SJCRH30 (cell line): Measurements from ENCODE around the gene CUX1. TPM values are rescaled to one million over a fixed set of nuclear protein-coding genes. Genes with fewer than 3 reads are reported as not detected.

Experiments used
- DNase-seq, 2 experiments: peaks; one replicate each; pipeline ENCODE4 v3.0.0-alpha.2; 2015 to 2020
- H3K27ac ChIP-seq: fragments of 250-450 bp; sonication (Bioruptor Pico); 2 replicates; pipeline ENCODE4 v1.5.1; 2020; ENCODE audit warnings: mild to moderate bottlenecking, moderate library complexity
- H3K27me3 ChIP-seq: fragments of 250-450 bp; sonication (Bioruptor Pico); 2 replicates; pipeline ENCODE4 v1.5.1; 2020; ENCODE audit warnings: mild to moderate bottlenecking, moderate library complexity
- H3K36me3 ChIP-seq: fragments of 250-450 bp; sonication (Bioruptor Pico); 2 replicates; pipeline ENCODE4 v1.5.1; 2020; ENCODE audit warnings: mild to moderate bottlenecking, moderate library complexity
- H3K4me1 ChIP-seq: fragments of 250-450 bp; sonication (Bioruptor Pico); 2 replicates; pipeline ENCODE4 v1.5.1; 2020; ENCODE audit warnings: mild to moderate bottlenecking, moderate library complexity
- H3K4me3 ChIP-seq: fragments of 250-450 bp; sonication (Bioruptor Pico); 2 replicates; pipeline ENCODE4 v1.5.1; 2020; ENCODE audit warnings: mild to moderate bottlenecking, moderate library complexity
- H3K9me3 ChIP-seq: fragments of 250-450 bp; sonication (Bioruptor Pico); replicated peaks from 2 replicates; pipeline ENCODE4 v1.5.1; 2020; ENCODE audit warnings: mild to moderate bottlenecking, moderate library complexity
- total RNA-seq: library from RNA; depleted of rRNA; stranded (reverse); fragments of >200 nt; shearing (Covaris generic); gene quantifications from 2 replicates; pipeline ENCODE4 v1.2.3, GENCODE V29; 2014

Gene CUX1
- total RNA-seq, 1 experiment from 2014 or later: 29.1 TPM

DNA sequence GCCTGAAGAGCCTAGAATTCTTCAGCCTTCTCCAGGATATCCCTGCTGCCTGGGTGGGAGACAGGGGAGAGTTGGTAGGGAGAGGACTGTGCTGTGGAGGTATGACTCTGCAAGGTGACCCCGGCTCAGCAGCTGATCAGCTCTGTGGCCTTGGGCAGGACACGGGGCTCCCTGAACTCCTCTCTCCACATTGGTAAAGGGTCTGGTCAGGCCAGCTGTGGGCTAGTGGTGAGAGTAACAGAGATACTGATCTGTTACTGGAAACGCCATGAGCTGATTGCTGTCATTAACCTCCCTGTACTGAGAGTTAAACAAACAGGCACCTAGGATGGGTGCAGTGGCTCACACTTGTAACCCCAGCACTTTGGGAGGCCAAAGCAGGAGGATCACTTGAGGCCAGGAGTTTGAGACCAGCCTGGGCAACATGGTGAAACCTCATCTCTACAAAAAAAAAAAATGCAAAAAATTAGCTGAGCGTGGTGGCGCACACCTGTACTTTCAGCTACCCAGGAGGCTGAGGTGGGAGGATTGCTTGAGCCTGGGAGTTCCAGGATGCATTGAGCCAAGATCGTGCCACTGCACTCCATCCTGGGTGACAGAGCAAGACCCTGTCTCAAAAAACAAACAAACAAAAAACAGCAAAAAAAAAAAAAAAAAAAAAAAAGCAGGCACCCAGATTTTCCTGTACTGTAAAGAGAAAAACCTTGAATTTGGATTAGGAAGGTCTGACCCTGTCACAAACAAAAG is 151.5 kb downstream of the CUX1 start:
- Histone ChIP-seq H3K27me3 (no peaks in the 10 kb centered on the region), H3K4me3 (no peak overlapping the region), H3K27ac (no peak overlapping the region), H3K36me3 (no peaks in the 10 kb centered on the region), H3K9me3 (no peaks in the 10 kb centered on the region), H3K4me1 (no peaks in the 10 kb centered on the region)
- DNase-seq: no peak

GRCh38 chr7:101969997-101970585 is 152.7 kb downstream of the CUX1 start:
- Histone ChIP-seq H3K4me3 (no peak overlapping the region), H3K27ac (no peak overlapping the region), H3K36me3 (no peaks in the 10 kb centered on the region), H3K9me3 (no peaks in the 10 kb centered on the region), H3K4me1 (no peaks in the 10 kb centered on the region), H3K27me3 (no peaks in the 10 kb centered on the region)
- no peak for DNase-seq

- DNase-seq: no peak
- Histone ChIP-seq H3K27me3 (no peaks in the 10 kb centered on the region), H3K9me3 (no peaks in the 10 kb centered on the region), H3K4me3 (no peak overlapping the region), H3K4me1 (no peaks in the 10 kb centered on the region; the same call in 1 of the 2 replicates), H3K27ac (no peak overlapping the region), H3K36me3 (no peaks in the 10 kb centered on the region)
Measured at GRCh38 chr7:101970801-101971200, 153.4 kb downstream of the CUX1 start.

DNA sequence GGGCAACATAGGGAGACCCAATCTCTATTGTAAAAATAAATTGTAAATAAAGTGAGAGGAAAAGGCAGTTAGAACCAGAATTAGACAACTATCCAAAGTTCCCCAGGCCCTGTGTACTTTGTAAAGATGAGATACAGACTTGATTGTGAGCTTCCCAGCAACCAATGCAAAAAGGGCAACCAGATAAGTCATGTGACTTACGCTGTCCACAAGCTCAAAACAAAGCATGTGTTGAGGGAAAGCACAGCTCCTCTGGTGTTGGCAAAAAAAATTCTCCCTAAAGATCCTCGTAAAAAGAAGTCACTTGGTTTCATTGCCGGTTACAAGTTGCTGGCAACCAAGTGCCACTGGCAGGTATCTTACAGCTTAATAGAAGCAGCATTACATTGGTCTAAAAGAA is 154.0 kb downstream of the CUX1 start:
- Histone ChIP-seq H3K36me3 (no peaks in the 10 kb centered on the region), H3K4me3 (no peak overlapping the region), H3K4me1 (no peaks in the 10 kb centered on the region; the same call in 1 of the 2 replicates), H3K27ac (no peak overlapping the region), H3K27me3 (no peaks in the 10 kb centered on the region), H3K9me3 (no peaks in the 10 kb centered on the region)
- DNase-seq: no peak

- Histone ChIP-seq H3K27ac (no peak overlapping the region), H3K4me3 (no peak overlapping the region), H3K27me3 (no peaks in the 10 kb centered on the region), H3K36me3 (no peaks in the 10 kb centered on the region), H3K4me1 (no peaks in the 10 kb centered on the region; the same call in 1 of the 2 replicates), H3K9me3 (no peaks in the 10 kb centered on the region)
- no peak for DNase-seq
Measured at GRCh38 chr7:101972627-101973026, 155.2 kb downstream of the CUX1 start.

DNA sequence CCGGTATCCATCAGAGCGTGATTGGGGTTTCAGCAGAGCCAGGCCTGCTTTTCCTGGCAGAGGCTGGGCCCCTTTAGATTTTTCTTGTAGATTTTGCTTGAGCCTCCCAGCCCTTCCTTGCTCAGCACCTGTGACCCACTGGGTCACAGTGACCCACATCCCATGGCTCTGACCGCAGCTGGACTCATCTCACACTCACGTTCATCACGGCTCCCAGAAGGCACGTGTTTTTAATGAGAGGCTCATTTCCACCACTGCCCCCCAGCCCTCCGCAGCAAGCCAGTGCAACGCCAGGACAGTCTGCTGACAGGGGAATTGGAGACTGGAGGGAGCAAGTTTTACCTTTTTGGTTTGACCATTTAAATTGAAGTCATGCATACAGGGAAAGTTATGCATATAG is 155.7 kb downstream of the CUX1 start:
- no peaks in the 10 kb centered on the region for H3K27me3 ChIP-seq
- DNase-seq: no peak
- no peak overlapping the region for H3K27ac ChIP-seq
- no peaks in the 10 kb centered on the region for H3K36me3 ChIP-seq
- no peaks in the 10 kb centered on the region; the same call in 1 of the 2 replicates for H3K4me1 ChIP-seq
- no peaks in the 10 kb centered on the region for H3K9me3 ChIP-seq
- no peak overlapping the region for H3K4me3 ChIP-seq

GRCh38 chr7:101974393-101974792 is 157.0 kb downstream of the CUX1 start:
- no peak for DNase-seq
- no peaks in the 10 kb centered on the region for H3K9me3 ChIP-seq
- H3K4me1 ChIP-seq: no peaks in the 10 kb centered on the region; the same call in 1 of the 2 replicates
- H3K27ac ChIP-seq: no peak overlapping the region
- H3K4me3 ChIP-seq: no peak overlapping the region
- no peaks in the 10 kb centered on the region for H3K27me3 ChIP-seq
- H3K36me3 ChIP-seq: no peaks in the 10 kb centered on the region

GRCh38 chr7:101975046-101975445 is 157.6 kb downstream of the CUX1 start:
- no peaks in the 10 kb centered on the region for H3K9me3 ChIP-seq
- no peak for DNase-seq
- no peaks in the 10 kb centered on the region for H3K36me3 ChIP-seq
- H3K4me3 ChIP-seq: no peak overlapping the region
- H3K27ac ChIP-seq: no peak overlapping the region
- H3K27me3 ChIP-seq: no peaks in the 10 kb centered on the region
- H3K4me1 ChIP-seq: no peaks in the 10 kb centered on the region; the same call in 1 of the 2 replicates

DNA sequence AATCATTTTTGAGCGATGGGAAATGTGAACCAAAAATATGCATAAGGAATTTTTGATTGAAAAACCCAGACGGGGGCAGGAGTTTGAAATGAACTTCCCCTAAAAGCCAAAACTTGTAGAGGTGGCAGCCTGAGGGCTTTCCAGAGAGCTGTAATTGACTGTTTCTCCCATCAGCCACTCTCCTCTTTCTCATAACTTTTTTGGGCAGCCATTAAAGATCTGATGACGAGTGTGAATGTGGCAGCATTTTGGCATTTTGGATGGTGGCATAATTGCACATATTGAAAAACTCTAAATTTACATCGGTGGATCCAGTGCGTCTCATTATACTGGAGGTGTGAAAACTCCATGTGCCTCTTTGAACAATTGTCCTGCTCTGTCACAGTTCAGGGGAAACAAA is 159.0 kb downstream of the CUX1 start:
- Histone ChIP-seq H3K27ac (no peak overlapping the region), H3K9me3 (no peaks in the 10 kb centered on the region)

DNA sequence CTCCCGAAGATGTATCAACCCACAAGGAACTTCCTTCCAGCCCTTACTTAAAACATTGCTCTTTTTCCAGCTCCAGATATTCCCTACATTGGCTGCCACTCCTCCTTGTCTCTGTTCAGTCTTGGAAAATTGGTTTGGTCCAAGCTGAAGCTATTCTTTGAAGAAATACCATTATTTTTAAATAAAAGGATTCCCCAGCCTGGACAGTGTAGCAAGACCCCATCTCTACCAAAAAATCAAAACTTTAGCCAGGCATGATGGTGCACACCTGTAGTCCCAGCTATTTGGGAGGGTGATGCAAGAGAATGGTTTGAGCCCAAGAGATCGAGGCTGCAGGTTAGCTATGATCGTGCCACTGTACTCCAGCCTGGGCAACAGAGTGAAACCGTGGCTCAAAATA is 159.8 kb downstream of the CUX1 start:
- Histone ChIP-seq H3K27ac (no peak overlapping the region), H3K9me3 (no peaks in the 10 kb centered on the region), H3K36me3 (no peaks in the 10 kb centered on the region), H3K4me3 (no peak overlapping the region), H3K4me1 (no peaks in the 10 kb centered on the region; the same call in 1 of the 2 replicates), H3K27me3 (no peaks in the 10 kb centered on the region)
- DNase-seq: no peak

More for the DNA sequence above, 159.0 kb downstream of the CUX1 start:
- no peaks in the 10 kb centered on the region for H3K36me3 ChIP-seq
- H3K4me1 ChIP-seq: no peaks in the 10 kb centered on the region; the same call in 1 of the 2 replicates
- H3K4me3 ChIP-seq: no peak overlapping the region
- no peaks in the 10 kb centered on the region for H3K27me3 ChIP-seq
- DNase-seq: no peak

DNA sequence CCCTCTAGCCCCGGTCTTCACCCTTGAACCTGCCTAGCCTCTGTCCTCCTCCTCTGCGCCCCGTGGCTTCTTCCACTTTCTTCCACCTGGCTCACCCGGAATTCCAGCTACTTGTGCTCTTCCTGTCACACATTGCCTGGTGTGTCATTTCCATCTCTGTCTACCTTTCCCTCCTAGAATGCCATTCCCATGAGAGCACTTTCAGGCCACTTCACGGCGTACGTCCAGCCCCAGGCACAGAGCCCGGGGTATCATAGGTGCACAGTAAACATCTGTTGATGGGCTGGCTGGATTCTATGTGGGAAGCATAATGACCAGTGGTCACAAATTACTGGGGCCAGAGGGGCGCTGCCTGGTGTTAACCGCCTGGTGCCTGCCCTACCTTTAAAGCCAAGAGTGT is 161.3 kb downstream of the CUX1 start:
- Histone ChIP-seq H3K4me1 (no peaks in the 10 kb centered on the region; the same call in 1 of the 2 replicates), H3K4me3 (no peak overlapping the region), H3K27me3 (no peaks in the 10 kb centered on the region), H3K36me3 (no peaks in the 10 kb centered on the region), H3K9me3 (no peaks in the 10 kb centered on the region), H3K27ac (no peak overlapping the region)
- DNase-seq: no peak

DNA sequence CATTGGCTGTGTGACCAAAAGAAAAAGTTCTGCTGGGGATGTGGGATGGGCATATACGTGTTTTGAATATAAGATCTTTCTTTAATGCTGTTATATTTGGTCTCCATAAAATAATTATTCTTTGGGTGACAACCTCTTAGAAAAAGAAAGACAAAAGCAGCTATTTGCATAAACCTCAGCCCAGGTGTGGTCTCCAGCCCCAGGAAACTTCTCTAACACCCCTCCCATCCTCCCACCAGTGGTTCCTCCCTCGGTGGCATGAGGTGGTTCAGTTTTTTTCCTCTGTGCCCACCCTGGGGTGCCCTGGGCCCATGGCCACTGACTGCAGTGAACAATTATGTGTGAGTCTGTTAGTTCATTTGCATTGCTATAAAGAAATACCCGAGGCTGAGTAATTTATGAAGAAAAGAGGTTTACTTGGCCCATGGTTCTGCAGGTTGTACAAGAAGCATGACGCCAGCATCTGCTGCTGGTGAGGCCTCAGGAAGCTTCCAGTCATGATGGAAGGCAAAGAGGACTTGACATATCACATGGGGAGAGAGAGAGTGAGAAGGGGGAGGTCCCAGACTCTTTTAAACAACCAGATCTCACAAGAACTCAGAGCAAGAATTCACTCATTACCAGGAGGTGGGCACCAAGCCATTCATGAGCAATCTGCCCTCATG is 165.9 kb downstream of the CUX1 start:
- Histone ChIP-seq H3K27ac (no peak overlapping the region), H3K36me3 (no peaks in the 10 kb centered on the region), H3K4me3 (no peak overlapping the region), H3K27me3 (no peaks in the 10 kb centered on the region), H3K9me3 (no peaks in the 10 kb centered on the region), H3K4me1 (no peaks in the 10 kb centered on the region)
- DNase-seq: no peak

DNA sequence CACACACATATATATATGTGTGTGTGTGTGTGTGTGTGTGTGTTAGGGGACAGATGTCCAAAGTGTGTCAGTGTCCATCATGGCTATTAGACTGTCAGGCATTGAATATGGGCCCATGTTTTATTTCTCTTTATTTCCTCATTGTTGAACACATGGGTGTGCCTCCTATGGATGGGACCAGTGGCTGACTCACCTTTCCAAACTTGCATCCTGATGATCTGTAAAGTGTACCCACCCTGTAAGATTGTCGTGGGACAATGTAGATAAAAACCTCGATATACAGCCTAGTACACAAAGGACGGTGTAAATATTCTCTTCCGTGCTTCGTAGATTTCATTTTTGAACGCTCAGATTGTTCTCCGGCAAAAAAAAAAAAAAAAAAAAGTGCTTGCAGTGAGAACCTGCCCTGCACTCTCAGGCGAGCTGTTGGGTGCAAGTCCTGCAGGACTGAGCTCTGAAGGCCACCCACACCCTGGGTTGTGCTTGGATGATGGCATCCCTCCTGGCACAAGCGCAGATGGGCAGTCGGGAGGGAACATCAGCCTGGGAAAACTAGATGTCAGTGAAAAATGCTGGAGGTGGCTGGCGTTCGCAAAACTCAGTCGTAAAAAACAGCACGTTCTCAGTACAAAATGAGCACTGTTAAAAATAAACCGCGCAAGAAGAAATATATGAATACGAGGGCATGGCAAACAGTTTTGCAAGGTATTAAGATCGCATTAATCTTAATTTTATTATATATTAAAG is 166.9 kb downstream of the CUX1 start:
- H3K9me3 ChIP-seq: no peaks in the 10 kb centered on the region
- H3K27me3 ChIP-seq: no peaks in the 10 kb centered on the region
- H3K4me3 ChIP-seq: no peak overlapping the region
- H3K4me1 ChIP-seq: no peaks in the 10 kb centered on the region
- DNase-seq: no peak
- H3K27ac ChIP-seq: no peak overlapping the region
- no peaks in the 10 kb centered on the region for H3K36me3 ChIP-seq

DNA sequence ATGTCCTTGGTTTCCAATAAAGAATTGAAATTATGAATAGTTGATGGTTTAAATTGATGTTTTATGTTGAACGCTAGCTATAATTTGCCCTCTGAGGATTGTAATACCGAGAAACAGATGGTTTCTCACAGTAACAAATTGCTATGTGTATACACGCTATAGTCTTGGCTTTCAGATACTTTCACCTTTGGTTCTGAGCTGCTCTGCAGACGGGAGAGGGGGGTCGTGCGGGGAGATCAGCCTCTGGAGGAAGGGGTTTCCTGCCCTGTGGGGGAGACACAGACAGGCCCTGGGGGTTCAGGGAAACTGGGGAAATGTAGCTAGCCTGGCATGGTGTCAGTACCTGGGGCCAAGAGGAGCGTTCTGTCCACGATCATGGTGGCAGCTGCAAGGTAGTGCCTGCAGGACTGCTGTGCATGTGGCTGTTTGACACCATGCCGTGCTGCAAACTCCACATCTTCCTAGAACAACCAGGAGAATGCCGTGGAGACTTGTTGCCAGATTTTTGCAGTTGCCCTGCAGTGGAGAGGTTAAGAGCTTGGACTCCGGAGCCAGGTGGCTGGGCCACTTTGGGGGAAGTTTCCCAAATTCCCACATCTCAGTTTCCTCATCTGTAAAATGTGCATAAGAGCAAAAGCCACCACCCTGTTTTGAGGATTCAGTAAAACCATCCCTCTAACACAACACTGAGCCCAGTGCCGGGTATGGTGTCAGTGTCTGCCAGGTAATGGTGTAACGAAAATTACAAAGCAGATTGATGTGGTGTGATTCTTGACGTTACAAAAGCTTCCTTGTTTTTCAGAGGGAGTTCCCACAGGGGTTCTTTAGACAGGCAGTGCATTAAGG is 167.9 kb downstream of the CUX1 start:
- H3K9me3 ChIP-seq: no peaks in the 10 kb centered on the region
- H3K27ac ChIP-seq: no peak overlapping the region
- H3K36me3 ChIP-seq: no peaks in the 10 kb centered on the region
- H3K4me1 ChIP-seq: no peaks in the 10 kb centered on the region
- no peak for DNase-seq
- H3K4me3 ChIP-seq: no peak overlapping the region
- H3K27me3 ChIP-seq: no peaks in the 10 kb centered on the region
